ENCODE data around the gene HACL1. TPM values are rescaled to one million over a fixed set of nuclear protein-coding genes. Genes with fewer than 3 reads are reported as not detected.

Gene HACL1
- polyA plus RNA-seq, 1 experiment = 32.4 TPM

GRCh38 chr3:15616053-15616452 lies 14.7 kb upstream of the HACL1 start:
- no peaks in the 10 kb centered on the region for H3K36me3 ChIP-seq (ENCODE audit: control insufficient read depth, insufficient read depth, low read length)
- no peaks in the 10 kb centered on the region for H3K27me3 ChIP-seq (ENCODE audit: control insufficient read depth, insufficient read depth, low read length)
- TF ChIP-seq CTCF (IDR thresholded peaks at IDR 0.05; ENCODE audit: insufficient read depth, low read depth, low read length) = no peak
- H3K4me3 ChIP-seq (ENCODE audit: low read depth, low read length) = no peak overlapping the region
- DNase-seq (ENCODE audit: low read depth) = no peak
- ChIA-PET CTCF (no interaction called here), POLR2A (interaction anchor here (0.8 kb wide), 1 partner anchor 19 kb away, joined by 3 read pairs; no protein-coding TSS in a partner anchor)

DNA sequence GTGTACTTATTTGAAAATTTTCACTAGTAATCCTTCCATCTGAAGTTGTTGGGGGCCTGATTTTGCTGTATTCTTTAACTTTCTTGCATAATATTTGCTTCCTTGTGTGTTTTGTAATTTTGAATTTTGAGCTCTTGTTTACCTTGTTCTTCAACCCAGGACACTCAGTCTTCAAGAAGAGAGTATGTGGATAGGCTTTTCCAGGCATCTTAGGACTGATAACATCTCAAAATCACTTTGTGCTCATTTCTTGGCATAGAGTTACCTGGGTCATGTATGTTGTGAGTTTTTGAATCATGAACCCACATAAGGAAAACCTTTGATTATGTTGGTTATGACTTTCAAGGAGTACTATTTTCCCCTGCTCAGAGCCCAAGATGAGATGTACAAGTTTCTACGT lies 13.6 kb upstream of the HACL1 start:
- no peak for DNase-seq (ENCODE audit: low read depth)
- Histone ChIP-seq H3K27me3 (ENCODE audit: control insufficient read depth, insufficient read depth, low read length) (no peaks in the 10 kb centered on the region), H3K36me3 (ENCODE audit: control insufficient read depth, insufficient read depth, low read length) (no peaks in the 10 kb centered on the region), H3K4me3 (ENCODE audit: low read depth, low read length) (no peak overlapping the region)
- ChIA-PET CTCF (interaction anchor here (0.9 kb wide), 1 partner anchor 9 kb away, joined by 3 read pairs; no protein-coding TSS in a partner anchor), POLR2A (no interaction called here)
- TF ChIP-seq CTCF (IDR thresholded peaks at IDR 0.05; ENCODE audit: insufficient read depth, low read depth, low read length) = no peak

- H3K36me3 ChIP-seq (ENCODE audit: control insufficient read depth, insufficient read depth, low read length) = no peaks in the 10 kb centered on the region
- no peak overlapping the region for H3K4me3 ChIP-seq (ENCODE audit: low read depth, low read length)
- ChIA-PET CTCF (interaction anchor here (0.9 kb wide), 1 partner anchor 200 kb away, joined by 3 read pairs; no protein-coding TSS in a partner anchor), POLR2A (no interaction called here)
- DNase-seq (ENCODE audit: low read depth) = no peak
- no peaks in the 10 kb centered on the region for H3K27me3 ChIP-seq (ENCODE audit: control insufficient read depth, insufficient read depth, low read length)
- TF ChIP-seq CTCF (IDR thresholded peaks at IDR 0.05; ENCODE audit: insufficient read depth, low read depth, low read length) = no peak
Measured at GRCh38 chr3:15612001-15612400, 10.6 kb upstream of the HACL1 start.

GRCh38 chr3:15611018-15611417 lies 9.6 kb upstream of the HACL1 start:
- ChIA-PET POLR2A (no interaction called here), CTCF (interaction anchor here (0.7 to 1.0 kb wide), 3 partner anchors 19 to 201 kb away, joined by 3 read pairs; no protein-coding TSS in a partner anchor)
- no peak for DNase-seq (ENCODE audit: low read depth)
- Histone ChIP-seq H3K4me3 (ENCODE audit: low read depth, low read length) (no peak overlapping the region), H3K27me3 (ENCODE audit: control insufficient read depth, insufficient read depth, low read length) (no peaks in the 10 kb centered on the region), H3K36me3 (ENCODE audit: control insufficient read depth, insufficient read depth, low read length) (no peaks in the 10 kb centered on the region)
- TF ChIP-seq CTCF (IDR thresholded peaks at IDR 0.05; ENCODE audit: insufficient read depth, low read depth, low read length) = no peak

DNA sequence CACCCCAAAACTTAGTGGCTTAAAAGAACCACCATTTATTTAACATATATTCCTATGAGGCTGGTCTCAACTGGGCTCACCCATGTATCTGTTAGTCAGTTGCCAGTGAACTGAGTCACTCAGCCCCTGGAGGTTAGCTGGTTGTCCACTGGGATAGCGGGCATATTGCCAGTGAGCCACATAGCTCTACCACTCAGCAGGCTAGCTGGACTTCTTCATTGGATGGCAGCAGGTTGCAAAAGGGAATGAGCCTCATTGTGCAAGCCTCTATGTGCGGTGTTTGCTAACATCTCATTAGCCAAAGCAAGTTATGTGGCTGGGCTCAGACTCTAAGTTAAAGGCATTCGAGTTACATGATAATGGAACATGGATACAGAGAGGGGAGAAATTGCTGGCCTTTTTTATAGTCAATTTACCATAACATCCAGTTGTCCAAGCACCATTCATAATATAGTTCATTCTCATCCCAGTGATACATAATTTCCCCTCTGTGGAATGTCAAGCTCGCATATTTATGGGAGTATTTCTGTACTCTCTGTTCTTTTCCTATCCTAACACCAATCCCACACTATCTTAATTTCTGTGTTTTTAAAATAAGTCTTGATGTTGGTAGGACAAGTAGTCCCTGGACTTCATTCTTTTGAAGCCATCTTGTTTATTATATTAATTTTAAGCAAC lies 8.9 kb upstream of the HACL1 start:
- H3K36me3 ChIP-seq (ENCODE audit: control insufficient read depth, insufficient read depth, low read length) = no peaks in the 10 kb centered on the region
- ChIA-PET POLR2A (no interaction called here), CTCF (no interaction called here)
- DNase-seq (ENCODE audit: low read depth) = no peak
- no peaks in the 10 kb centered on the region for H3K27me3 ChIP-seq (ENCODE audit: control insufficient read depth, insufficient read depth, low read length)
- H3K4me3 ChIP-seq (ENCODE audit: low read depth, low read length) = no peak overlapping the region
- no peak for TF ChIP-seq CTCF (IDR thresholded peaks at IDR 0.05; ENCODE audit: insufficient read depth, low read depth, low read length)
